Hepatocyte (in vitro differentiated cells): Measurements from ENCODE around the gene STK17A.

Source experiments
- EZH2 ChIP-seq: fragments of 200-600 bp; sonication (generic); IDR thresholded peaks from 2 replicates; pipeline ENCODE4 v1.6.1; 2016; ENCODE audit warnings: antibody characterized with exemption, mild to moderate bottlenecking, borderline replicate concordance
- TF ChIP-seq, protein P1 (sequence below): fragments of 200-600 bp; sonication (generic); IDR thresholded peaks from 2 replicates; pipeline ENCODE4 v1.5.1; 2016; ENCODE audit warnings: antibody characterized with exemption, mild to moderate bottlenecking; ENCODE audit not compliant: poor library complexity

DNA sequence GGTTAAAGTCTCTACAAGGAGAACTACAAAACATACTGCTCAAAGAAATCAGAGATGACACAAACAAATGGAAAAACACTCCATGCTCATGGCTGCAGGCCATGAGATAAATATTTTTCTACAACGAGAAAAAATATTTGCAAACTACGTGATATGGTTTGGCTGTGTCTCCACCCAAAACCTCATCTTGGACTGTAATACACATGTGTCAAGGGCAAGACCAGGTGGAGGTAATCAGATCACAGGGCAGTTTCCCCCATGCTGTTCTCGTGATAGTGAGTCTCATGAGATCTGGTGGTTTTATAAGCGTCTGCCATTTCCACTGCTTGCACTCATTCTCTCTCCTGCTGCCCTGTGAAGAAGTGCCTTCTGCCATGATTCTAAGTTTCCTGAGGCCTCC, 88.6 kb downstream of the STK17A start:
- TF ChIP-seq, protein P1, sequence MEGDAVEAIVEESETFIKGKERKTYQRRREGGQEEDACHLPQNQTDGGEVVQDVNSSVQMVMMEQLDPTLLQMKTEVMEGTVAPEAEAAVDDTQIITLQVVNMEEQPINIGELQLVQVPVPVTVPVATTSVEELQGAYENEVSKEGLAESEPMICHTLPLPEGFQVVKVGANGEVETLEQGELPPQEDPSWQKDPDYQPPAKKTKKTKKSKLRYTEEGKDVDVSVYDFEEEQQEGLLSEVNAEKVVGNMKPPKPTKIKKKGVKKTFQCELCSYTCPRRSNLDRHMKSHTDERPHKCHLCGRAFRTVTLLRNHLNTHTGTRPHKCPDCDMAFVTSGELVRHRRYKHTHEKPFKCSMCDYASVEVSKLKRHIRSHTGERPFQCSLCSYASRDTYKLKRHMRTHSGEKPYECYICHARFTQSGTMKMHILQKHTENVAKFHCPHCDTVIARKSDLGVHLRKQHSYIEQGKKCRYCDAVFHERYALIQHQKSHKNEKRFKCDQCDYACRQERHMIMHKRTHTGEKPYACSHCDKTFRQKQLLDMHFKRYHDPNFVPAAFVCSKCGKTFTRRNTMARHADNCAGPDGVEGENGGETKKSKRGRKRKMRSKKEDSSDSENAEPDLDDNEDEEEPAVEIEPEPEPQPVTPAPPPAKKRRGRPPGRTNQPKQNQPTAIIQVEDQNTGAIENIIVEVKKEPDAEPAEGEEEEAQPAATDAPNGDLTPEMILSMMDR = no peak
- TF ChIP-seq EZH2 = no peak
